Vagina (tissue), 2 donors: ENCODE results near the gene WASF1.

Experiments
- CTCF ChIP-seq, 3 experiments: fragments of 450-650 bp in 2 of 3; fragments of 200-600 bp in 1 of 3; sonication (generic) in 1 of 3; IDR thresholded peaks; one replicate each; pipeline ENCODE4 v1.5.1; 2017 to 2019; ENCODE audit warnings: antibody characterized with exemption in 3 of 3, mild to moderate bottlenecking in 2 of 3, moderate library complexity in 2 of 3
- POLR2A ChIP-seq, 2 donors: fragments of 450-650 bp; IDR thresholded peaks; one replicate each; pipeline ENCODE4 v1.6.1; 2017; ENCODE audit warnings: antibody characterized with exemption in 2 of 2, mild to moderate bottlenecking in 2 of 2, moderate library complexity in 2 of 2

GRCh38 chr6:110083875-110084585 lies 95.4 kb downstream of the WASF1 start:
- no peak for TF ChIP-seq POLR2A (IDR thresholded peaks at IDR 0.05)
- TF ChIP-seq CTCF (IDR thresholded peaks at IDR 0.05), result no peak
